K562 (cell line): ENCODE measurements around the gene FOSL1. TPM values are rescaled to one million over a fixed set of nuclear protein-coding genes. Genes with fewer than 3 reads are reported as not detected.
A peak's percentile ranks its signal among the peaks of the same experiment; 100 is the strongest.

Experiments used
- ATF1 ChIP-seq, 2 experiments: fragments of 450-650 bp in 1 of 2; IDR thresholded peaks; 2 replicates each; pipeline ENCODE4 v1.6.1; 2016; ENCODE audit warnings: missing compliant biosample characterization in 1 of 2, missing genetic modification characterization in 1 of 2
- BACH1 ChIP-seq: fragments of 200-800 bp; sonication (Bioruptor generic); IDR thresholded peaks from 2 replicates; pipeline ENCODE4 v1.6.1; 2016; ENCODE audit warnings: missing genetic modification characterization, missing compliant biosample characterization
- CGGBP1 ChIP-seq: fragments of 250-450 bp; sonication (Bioruptor Pico); IDR thresholded peaks from 2 replicates; pipeline ENCODE4 v1.9.0; 2021; ENCODE audit warnings: mild to moderate bottlenecking
- CHCHD3 ChIP-seq: fragments of 250-450 bp; sonication (Bioruptor Pico); IDR thresholded peaks from 2 replicates; pipeline ENCODE4 v2.1.2; 2022; ENCODE audit warnings: mild to moderate bottlenecking
- FOXP1 ChIP-seq: sonication (generic); formaldehyde crosslinking; IDR thresholded peaks from 2 replicates; pipeline ENCODE4 v1.8.0; 2022; ENCODE audit warnings: mild to moderate bottlenecking, missing genetic modification reagents
- GABPB1 ChIP-seq: sonication (generic); formaldehyde crosslinking; IDR thresholded peaks from 2 replicates; pipeline ENCODE4 v1.8.0; 2022; ENCODE audit warnings: mild to moderate bottlenecking, missing genetic modification reagents
- HCFC1 ChIP-seq: IDR thresholded peaks from 2 replicates; pipeline ENCODE4 v1.6.1; 2012; ENCODE audit warnings: low read depth, low read length, improper control_type of control experiment
- HDAC3 ChIP-seq: fragments of 450-650 bp; IDR thresholded peaks from 2 replicates; pipeline ENCODE4 v1.6.1; 2018; ENCODE audit warnings: borderline replicate concordance, mild to moderate bottlenecking, moderate library complexity; ENCODE audit not compliant: partially characterized antibody
- KLF1 ChIP-seq: fragments of 450-650 bp; IDR thresholded peaks from 2 replicates; pipeline ENCODE4 v1.6.1; 2016; ENCODE audit warnings: missing genetic modification characterization, missing compliant biosample characterization
- MBD2 ChIP-seq: sonication (generic); IDR thresholded peaks from 2 replicates; pipeline ENCODE4 v1.6.1; 2016; ENCODE audit warnings: low read depth, borderline replicate concordance
- MLLT1 ChIP-seq, 2 experiments: fragments of 450-650 bp; IDR thresholded peaks; 2 replicates each; pipeline ENCODE4 v1.6.1; 2016
- PCBP2 ChIP-seq: fragments of 200-400 bp; formaldehyde crosslinking; IDR thresholded peaks from 2 replicates; pipeline ENCODE4 v1.6.1; 2018; ENCODE audit warnings: low read length, low read depth, mild to moderate bottlenecking, moderate library complexity; ENCODE audit not compliant: poor library complexity, severe bottlenecking
- PRDM10 ChIP-seq: fragments of 450-650 bp; IDR thresholded peaks from 2 replicates; pipeline ENCODE4 v1.6.1; 2018; ENCODE audit not compliant: partially characterized antibody
- RBM25 ChIP-seq: fragments of 200-400 bp; formaldehyde crosslinking; IDR thresholded peaks from 2 replicates; pipeline ENCODE4 v1.6.1; 2018; ENCODE audit warnings: low read length, low read depth, moderate library complexity; ENCODE audit not compliant: severe bottlenecking
- SMAD2 ChIP-seq: fragments of 150-350 bp; IDR thresholded peaks from 2 replicates; pipeline ENCODE4 v1.6.1; 2014; ENCODE audit warnings: low read depth, mild to moderate bottlenecking, low read length
- TARDBP ChIP-seq: fragments of 450-650 bp; IDR thresholded peaks from 2 replicates; pipeline ENCODE4 v1.6.1; 2016
- TCF3 ChIP-seq: sonication (generic); formaldehyde crosslinking; IDR thresholded peaks from 2 replicates; pipeline ENCODE4 v1.4.0; 2020; ENCODE audit warnings: mild to moderate bottlenecking, missing genetic modification reagents
- THRB ChIP-seq: fragments of 450-650 bp; formaldehyde crosslinking; conservative IDR thresholded peaks from 2 replicates; pipeline ENCODE4 v1.4.0; 2022; ENCODE audit warnings: mild to moderate bottlenecking, missing genetic modification characterization
- ZKSCAN3 ChIP-seq: fragments of 250-450 bp; sonication (Bioruptor Pico); IDR thresholded peaks from 2 replicates; pipeline ENCODE4 v1.4.0; 2020
- ZNF449 ChIP-seq: fragments of 250-450 bp; sonication (Bioruptor Pico); IDR thresholded peaks from 2 replicates; pipeline ENCODE4 v1.8.0; 2022; ENCODE audit warnings: moderate library complexity, mild to moderate bottlenecking, inconsistent platforms
- ZNF583 ChIP-seq: fragments of 250-450 bp; sonication (Bioruptor Pico); IDR thresholded peaks from 2 replicates; pipeline ENCODE4 v1.4.0; 2020
- polyA plus RNA-seq, 8 experiments: library from polyadenylated mRNA; depleted of rRNA in 4 of 8; stranded (reverse) in 5 of 8; unstranded in 3 of 8; fragments of >200 nt; fragmentation: Nextera tagmentation in 2 of 8; fragmentation: Illumina TruSeq in 1 of 8; extraction: Ambion mirVana in 2 of 8; extraction: Trizol in 1 of 8; gene quantifications; 2 replicates each; pipeline versions ENCODE4 v1.2.1 to v1.2.3, GENCODE V29; 2011 to 2014; ENCODE audit warnings: inconsistent platforms in 1 of 8, missing spikeins in 1 of 8
- total RNA-seq, 7 experiments: library from RNA; depleted of rRNA in 6 of 7; stranded (reverse); fragments of >200 nt in 6 of 7; fragmentation: Illumina TruSeq in 2 of 7; extraction: Trizol in 2 of 7; gene quantifications; 2 replicates each; pipeline versions ENCODE4 v1.2.1 to v1.2.3, GENCODE V29; 2011 to 2021; ENCODE audit warnings: low replicate concordance in 1 of 7

The FOSL1 gene
- total and polyA plus RNA-seq, 9 of the 15 experiments (the other 6 are each of a cell fraction or from before 2014, with no cell fraction given) = 3.5 to 39.6 (median 10.0) TPM

- TF ChIP-seq GABPB1 (CRISPR knock-in tag) (peak; percentile 83), CGGBP1 (CRISPR knock-in tag) (no peak), BACH1 (tag) (peak; percentile 93), KLF1 (tag) (no peak), MBD2 (peak; percentile 59), ZNF583 (CRISPR knock-in tag) (no peak), MLLT1 (IDR thresholded peaks at IDR 0.05) (no peak; a peak in 1 of 4 replicates), HDAC3 (no peak), SMAD2 (no peak), HCFC1 (peak; percentile 59), ZKSCAN3 (CRISPR knock-in tag) (no peak), TCF3 (CRISPR knock-in tag) (no peak), ZNF449 (no peak), PCBP2 (no peak), ATF1 (CRISPR knock-in tag; IDR thresholded peaks at IDR 0.05) (no peak), ATF1 (tag; IDR thresholded peaks at IDR 0.05) (peak; percentile 9), RBM25 (no peak), FOXP1 (CRISPR knock-in tag) (no peak), THRB (CRISPR knock-in tag) (peak; percentile 10; the same call in 1 of the 2 replicates), CHCHD3 (peak; percentile 68; the same call in 1 of the 2 replicates), PRDM10 (peak; percentile 27), TARDBP (no peak)
These were observed 40.9 kb downstream of the FOSL1 start (continued) for GRCh38 chr11:65859095-65859811.
